Fibroblast of lung (primary cell): ENCODE results near the gene ICA1.

Experiments used
- CTCF ChIP-seq, 2 donors: IDR thresholded peaks in 1 of 2; conservative IDR thresholded peaks in 1 of 2; 1 replicate in 1 of 2; 2 replicates in 1 of 2; pipeline ENCODE4 v1.5.1; 2011 to 2012; ENCODE audit warnings: low read length in 2 of 2, control low read depth in 1 of 2, inconsistent platforms in 1 of 2, low read depth in 1 of 2, mild to moderate bottlenecking in 1 of 2
- EZH2 ChIP-seq: IDR thresholded peaks from 2 replicates; pipeline ENCODE4 v1.5.1; 2012; ENCODE audit warnings: low read length, control low read depth, mild to moderate bottlenecking; ENCODE audit errors: missing control alignments

- TF ChIP-seq CTCF (conservative IDR thresholded peaks at IDR 0.05 in 1 of 2, IDR thresholded peaks at IDR 0.05 in 1 of 2; ENCODE audit: low read depth in 1 of 2, low read length in 2 of 2) (no peak), EZH2 (no peak)
Observed at GRCh38 chr7:8113184-8113583, 148.8 kb downstream of the ICA1 start.
